ENCODE measurements around the gene TLE1.
"Not testable (repeated sequence)": the region's sequence is repeated elsewhere in the genome, so short reads cannot be mapped to it uniquely, and the experiment has no call there.

TLE1 gene

DNA sequence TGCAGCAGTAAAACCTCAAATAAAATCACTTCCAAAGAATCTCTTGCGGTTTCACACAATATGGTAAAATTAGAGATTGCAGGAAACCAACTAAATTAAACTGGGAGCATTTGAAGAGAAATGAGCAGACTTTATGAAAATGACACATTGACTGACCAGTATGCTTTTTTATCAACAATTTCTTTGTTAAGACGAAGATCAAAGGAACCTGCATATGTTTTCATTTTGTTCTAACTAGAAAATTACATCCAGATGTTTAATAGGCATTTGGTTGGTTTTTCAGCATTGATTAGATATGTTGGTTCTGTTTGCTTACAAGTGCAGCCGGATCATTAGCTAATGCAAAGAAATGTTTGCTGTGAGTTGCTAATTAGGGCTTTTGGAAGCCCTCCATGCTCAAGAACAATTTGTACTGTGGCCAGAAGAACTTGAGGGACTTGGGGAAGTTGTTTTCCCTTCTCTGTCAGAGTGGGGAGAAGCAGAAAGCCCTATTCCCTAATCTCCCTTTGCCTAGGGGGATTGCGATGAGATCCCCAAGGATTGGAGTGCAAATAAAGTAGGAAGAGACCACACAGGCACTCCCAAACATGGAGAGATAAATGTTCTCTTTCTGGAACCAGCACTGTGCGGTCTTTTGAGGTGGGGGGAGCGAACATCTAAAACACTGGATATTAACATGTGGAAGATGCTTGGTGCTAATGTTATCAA, 4.5 kb upstream of the TLE1 start:
- H3K4me3 ChIP-seq (ENCODE audit: low read depth, low read length), result no peak overlapping the region
- DNase-seq (ENCODE audit: low read depth), result no peak
- TF ChIP-seq, protein P1, sequence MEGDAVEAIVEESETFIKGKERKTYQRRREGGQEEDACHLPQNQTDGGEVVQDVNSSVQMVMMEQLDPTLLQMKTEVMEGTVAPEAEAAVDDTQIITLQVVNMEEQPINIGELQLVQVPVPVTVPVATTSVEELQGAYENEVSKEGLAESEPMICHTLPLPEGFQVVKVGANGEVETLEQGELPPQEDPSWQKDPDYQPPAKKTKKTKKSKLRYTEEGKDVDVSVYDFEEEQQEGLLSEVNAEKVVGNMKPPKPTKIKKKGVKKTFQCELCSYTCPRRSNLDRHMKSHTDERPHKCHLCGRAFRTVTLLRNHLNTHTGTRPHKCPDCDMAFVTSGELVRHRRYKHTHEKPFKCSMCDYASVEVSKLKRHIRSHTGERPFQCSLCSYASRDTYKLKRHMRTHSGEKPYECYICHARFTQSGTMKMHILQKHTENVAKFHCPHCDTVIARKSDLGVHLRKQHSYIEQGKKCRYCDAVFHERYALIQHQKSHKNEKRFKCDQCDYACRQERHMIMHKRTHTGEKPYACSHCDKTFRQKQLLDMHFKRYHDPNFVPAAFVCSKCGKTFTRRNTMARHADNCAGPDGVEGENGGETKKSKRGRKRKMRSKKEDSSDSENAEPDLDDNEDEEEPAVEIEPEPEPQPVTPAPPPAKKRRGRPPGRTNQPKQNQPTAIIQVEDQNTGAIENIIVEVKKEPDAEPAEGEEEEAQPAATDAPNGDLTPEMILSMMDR (IDR thresholded peaks at IDR 0.05; ENCODE audit: low read depth, low read length, missing control alignments), result no peak

DNA sequence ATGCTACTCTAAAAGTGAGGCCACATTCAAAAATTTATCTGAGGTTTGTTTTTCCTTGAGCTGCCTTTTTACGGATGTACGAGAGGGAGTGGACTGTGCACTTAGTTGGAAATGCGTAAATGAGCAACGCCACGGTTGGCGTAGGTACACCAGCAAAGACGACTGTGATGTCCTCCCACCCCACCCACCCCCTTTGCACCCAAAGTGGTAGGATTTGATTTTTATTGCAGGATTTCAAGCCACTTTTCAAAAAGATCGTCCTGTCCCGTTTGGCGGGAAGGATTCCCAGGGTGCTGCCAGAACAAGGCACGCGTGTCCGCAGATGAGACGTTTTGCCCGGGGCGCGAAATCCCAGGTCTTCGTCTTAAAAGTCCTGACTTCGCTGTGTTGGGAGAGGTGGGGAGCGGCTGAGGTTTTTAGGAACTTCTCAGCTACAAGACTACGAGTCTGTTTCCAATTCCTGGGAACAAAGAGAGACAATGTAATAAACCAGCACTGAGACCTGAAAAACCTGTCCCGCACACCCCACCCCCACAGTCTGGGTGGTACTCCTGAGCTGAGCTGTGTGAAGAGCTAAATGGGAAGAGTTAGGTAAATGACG, 1.0 kb upstream of the TLE1 start:
- TF ChIP-seq, protein P1 (IDR thresholded peaks at IDR 0.05; ENCODE audit: low read depth, low read length, missing control alignments), result no peak
- no peak for DNase-seq (ENCODE audit: low read depth)
- H3K4me3 ChIP-seq (ENCODE audit: low read depth, low read length), result peak overlapping the region; percentile 53; the same call in 1 of the 2 replicates

GRCh38 chr9:81689093-81689342, 329 bp downstream of the TLE1 start:
- not testable (repeated sequence) for DNase-seq (ENCODE audit: low read depth)

GRCh38 chr9:81688262-81689092, 870 bp downstream of the TLE1 start:
- peak overlapping the region; percentile 58 for H3K4me3 ChIP-seq (ENCODE audit: low read depth, low read length)
- not testable (repeated sequence) for DNase-seq (ENCODE audit: low read depth)

More at GRCh38 chr9:81689093-81689342, 329 bp downstream of the TLE1 start:
- H3K4me3 ChIP-seq (ENCODE audit: low read depth, low read length), result peak overlapping the region; percentile 58

- TF ChIP-seq, protein P1 (IDR thresholded peaks at IDR 0.05; ENCODE audit: low read depth, low read length, missing control alignments), result no peak
- no peak for DNase-seq (ENCODE audit: low read depth)
Measured at GRCh38 chr9:81687521-81688261, 1.7 kb downstream of the TLE1 start.

DNA sequence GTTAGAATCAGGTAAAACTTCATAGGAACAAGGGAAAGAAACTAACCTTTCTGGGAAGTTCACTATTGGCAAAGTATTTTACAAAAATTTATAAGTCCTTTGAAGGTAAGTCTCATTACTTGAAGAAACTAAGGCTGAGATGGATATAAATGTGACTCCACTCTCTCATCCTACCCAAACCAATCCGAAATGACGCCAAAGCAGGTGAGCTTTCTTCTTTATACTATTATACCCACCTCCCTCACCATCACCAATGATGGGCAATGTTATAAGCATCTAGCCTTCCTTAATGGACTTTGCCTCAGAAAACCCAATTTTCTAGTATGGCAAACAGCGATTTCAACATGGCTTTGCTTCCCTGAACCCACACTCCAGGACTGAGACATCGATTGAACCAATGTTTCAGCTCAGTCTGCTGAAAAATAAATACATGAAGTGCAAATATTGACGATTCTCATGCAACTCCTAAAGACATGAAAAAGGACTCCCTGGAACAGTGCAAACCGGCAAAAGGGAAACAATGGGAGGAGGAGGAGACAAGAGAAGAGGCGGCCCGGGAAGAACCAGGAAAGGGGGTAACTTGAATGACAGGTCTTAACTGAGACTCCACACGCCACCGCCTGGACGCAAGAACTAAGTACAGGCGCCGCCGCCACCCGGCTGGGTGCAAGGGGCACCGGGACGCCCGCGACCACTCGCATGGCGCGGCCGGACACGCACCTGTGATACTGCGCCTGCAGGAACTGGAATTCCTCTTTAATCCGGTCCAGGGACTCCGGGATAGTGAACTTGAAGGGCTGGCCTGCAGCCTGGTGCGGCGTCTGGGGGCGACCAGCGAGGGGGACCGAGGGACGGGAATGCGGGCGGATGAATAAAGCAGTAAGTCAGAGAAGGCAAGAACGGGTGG, 2.5 kb downstream of the TLE1 start:
- peak; percentile 13 for DNase-seq (ENCODE audit: low read depth)

More at GRCh38 chr9:81687521-81688261, 1.7 kb downstream of the TLE1 start:
- peak overlapping the region; percentile 58 for H3K4me3 ChIP-seq (ENCODE audit: low read depth, low read length)

More for the DNA sequence above, 2.5 kb downstream of the TLE1 start:
- peak overlapping the region; percentile 58 for H3K4me3 ChIP-seq (ENCODE audit: low read depth, low read length)
- TF ChIP-seq, protein P1 (IDR thresholded peaks at IDR 0.05; ENCODE audit: low read depth, low read length, missing control alignments), result peak; percentile 66

Data from GM12864 (cell line).